OCI-LY7 (cell line): Measurements from ENCODE around the gene TJP2. TPM values are rescaled to one million over a fixed set of nuclear protein-coding genes. Genes with fewer than 3 reads are reported as not detected.

Experiments used
- BruUV-seq: library from RNA; stranded (reverse); fragments of 400-500 nt; replicated peaks from 2 replicates; lab custom pipeline; 2021; lab: Mats Ljungman, UMichigan
- CTCF ChIA-PET: fragments of 300-600 bp; sonication (Branson Sonifier 250); formaldehyde crosslinking; loops from one replicate; lab custom pipeline; 2022; ENCODE audit warnings: antibody characterized with exemption; ENCODE audit not compliant: unreplicated experiment; lab: Charles Lee
- POLR2A ChIA-PET: fragments of 300-600 bp; sonication (Branson Sonifier 250); formaldehyde crosslinking; loops from one replicate; lab custom pipeline; 2022; ENCODE audit warnings: antibody characterized with exemption; lab: Charles Lee
- DNase-seq: peaks from one replicate; pipeline ENCODE4 v3.0.0-alpha.2; 2015; ENCODE audit warnings: low spot score
- H2AFZ ChIP-seq: fragments of 200-600 bp; sonication (generic), shearing (Covaris generic); 2 replicates; pipeline ENCODE4 v1.6.1; 2014; ENCODE audit warnings: mild to moderate bottlenecking, antibody characterized with exemption, low read length, moderate library complexity
- H3K27ac ChIP-seq: fragments of 200-600 bp; sonication (generic); 2 replicates; pipeline ENCODE4 v1.5.1; 2014; ENCODE audit warnings: mixed run types, low read depth, mild to moderate bottlenecking, moderate library complexity, low read length, inconsistent platforms; ENCODE audit not compliant: poor library complexity, severe bottlenecking
- H3K36me3 ChIP-seq: fragments of 200-600 bp; sonication (generic); 2 replicates; pipeline ENCODE4 v1.6.1; 2014; ENCODE audit warnings: mild to moderate bottlenecking, antibody characterized with exemption, low read length, moderate library complexity, mixed read lengths; ENCODE audit not compliant: insufficient read depth
- H3K4me1 ChIP-seq: fragments of 200-600 bp; sonication (generic); 2 replicates; pipeline ENCODE4 v1.5.1; 2014; ENCODE audit warnings: mild to moderate bottlenecking, low read length; ENCODE audit not compliant: insufficient read depth, poor library complexity, severe bottlenecking
- H3K4me2 ChIP-seq: fragments of 200-600 bp; sonication (generic); 2 replicates; pipeline ENCODE4 v1.6.1; 2014; ENCODE audit warnings: mild to moderate bottlenecking, low read length
- H3K4me3 ChIP-seq: fragments of 200-600 bp; sonication (generic); 2 replicates; pipeline ENCODE4 v1.5.1; 2014; ENCODE audit warnings: mild to moderate bottlenecking, low read depth, low read length; ENCODE audit not compliant: poor library complexity, severe bottlenecking
- H3K79me2 ChIP-seq: fragments of 200-600 bp; sonication (generic); 2 replicates; pipeline ENCODE4 v1.6.1; 2016; ENCODE audit warnings: low read depth, mild to moderate bottlenecking, low read length, moderate library complexity, mixed read lengths; ENCODE audit not compliant: insufficient read depth
- H3K9me2 ChIP-seq: fragments of 200-600 bp; sonication (generic); 2 replicates; pipeline ENCODE4 v1.6.1; 2016; ENCODE audit warnings: mild to moderate bottlenecking, low read length, mixed read lengths; ENCODE audit not compliant: insufficient read depth
- H3K9me3 ChIP-seq: fragments of 200-600 bp; sonication (generic); 2 replicates; pipeline ENCODE4 v1.6.1; 2014; ENCODE audit warnings: mild to moderate bottlenecking, mixed run types, low read length, mixed read lengths
- H4K20me1 ChIP-seq: fragments of 200-600 bp; sonication (generic); 2 replicates; pipeline ENCODE4 v1.6.1; 2014; ENCODE audit warnings: mild to moderate bottlenecking, antibody characterized with exemption, low read length, moderate library complexity, mixed read lengths; ENCODE audit not compliant: insufficient read depth
- CTCF ChIP-seq: fragments of 200-600 bp; sonication (generic); conservative IDR thresholded peaks from 2 replicates; pipeline ENCODE4 v1.5.1; 2014; ENCODE audit warnings: mild to moderate bottlenecking, antibody characterized with exemption, low read length, moderate library complexity, mixed read lengths
- EZH2phosphoT487 ChIP-seq: fragments of 200-600 bp; sonication (generic); IDR thresholded peaks from 2 replicates; pipeline ENCODE4 v1.6.1; 2018; ENCODE audit warnings: low read depth, borderline replicate concordance, mild to moderate bottlenecking, mixed run types, antibody characterized with exemption, low read length, moderate library complexity, mixed read lengths
- intact Hi-C: fragments of 100-400 bp; cut with micrococcal nuclease; formaldehyde crosslinking; loops from one replicate; pipeline ENCODE4 v1.10.0; 2022; ENCODE audit not compliant: unreplicated experiment
- total RNA-seq, 2 experiments: library from RNA; depleted of rRNA in 1 of 2; stranded (reverse); fragments of >200 nt in 1 of 2; shearing (Covaris generic) in 1 of 2; gene quantifications; 2 replicates each; pipeline ENCODE4 v1.2.3, GENCODE V29; 2014 to 2022

TJP2 gene
- total RNA-seq, 2 experiments from 2014 or later = 15.1 to 18.0 TPM

- no TSS peak for BruUV-seq
Measured at GRCh38 chr9:69147041-69147834, 26.8 kb upstream of the TJP2 start.

GRCh38 chr9:69149321-69149807 is 24.7 kb upstream of the TJP2 start:
- Histone ChIP-seq H3K9me2 (no peaks in the 10 kb centered on the region), H3K4me2 (no peak overlapping the region), H3K79me2 (no peaks in the 10 kb centered on the region), H3K4me1 (peaks cover 11% of the 10 kb centered on the region), H2AFZ (no peak overlapping the region), H3K9me3 (no peaks in the 10 kb centered on the region), H3K4me3 (no peak overlapping the region), H3K36me3 (no peaks in the 10 kb centered on the region), H4K20me1 (no peaks in the 10 kb centered on the region), H3K27ac (no peak overlapping the region)
- ChIA-PET CTCF (no interaction called here), POLR2A (interaction anchor here (0.8 to 1.0 kb wide), 3 partner anchors 16 to 41 kb away, joined by 3 read pairs; no protein-coding TSS in a partner anchor)
- TF ChIP-seq CTCF = no peak
- TF ChIP-seq EZH2phosphoT487 = no peak
- intact Hi-C loops = no loop called here
- no TSS peak for BruUV-seq
- DNase-seq = no peak

More at GRCh38 chr9:69147041-69147834, 26.8 kb upstream of the TJP2 start:
- Histone ChIP-seq H3K4me2 (no peak overlapping the region), H3K4me1 (peaks cover 2% of the 10 kb centered on the region), H3K9me2 (no peaks in the 10 kb centered on the region), H2AFZ (no peak overlapping the region), H3K27ac (no peak overlapping the region), H3K4me3 (no peak overlapping the region), H3K9me3 (no peaks in the 10 kb centered on the region), H3K79me2 (no peaks in the 10 kb centered on the region), H4K20me1 (no peaks in the 10 kb centered on the region), H3K36me3 (no peaks in the 10 kb centered on the region)
- ChIA-PET CTCF (no interaction called here), POLR2A (interaction anchor here (0.7 kb wide), 1 partner anchor 172 kb away, joined by 3 read pairs; no protein-coding TSS in a partner anchor)
- no peak for TF ChIP-seq CTCF
- TF ChIP-seq EZH2phosphoT487 = no peak
- no peak for DNase-seq
- intact Hi-C loops = no loop called here

- H3K4me1 ChIP-seq = peaks cover 17% of the 10 kb centered on the region
- no peak for DNase-seq
- intact Hi-C loops = no loop called here
- POLR2A ChIA-PET = interaction anchor here (0.7 kb wide), 1 partner anchor 13 kb away, joined by 5 read pairs; no protein-coding TSS in a partner anchor
- H3K36me3 ChIP-seq = no peaks in the 10 kb centered on the region
- no peaks in the 10 kb centered on the region for H3K79me2 ChIP-seq
- no peak overlapping the region for H3K4me2 ChIP-seq
- BruUV-seq = no TSS peak
- CTCF ChIA-PET = no interaction called here
- H3K4me3 ChIP-seq = no peak overlapping the region
- no peaks in the 10 kb centered on the region for H4K20me1 ChIP-seq
- H2AFZ ChIP-seq = no peak overlapping the region
- H3K27ac ChIP-seq = no peak overlapping the region
- no peaks in the 10 kb centered on the region for H3K9me3 ChIP-seq
- no peak for TF ChIP-seq CTCF
- TF ChIP-seq EZH2phosphoT487 = no peak
- H3K9me2 ChIP-seq = no peaks in the 10 kb centered on the region
Measured at GRCh38 chr9:69151506-69151905, 22.6 kb upstream of the TJP2 start.
